T-cell (primary cell): ENCODE results near the gene ALG14. TPM values are rescaled to one million over a fixed set of nuclear protein-coding genes. Genes with fewer than 3 reads are reported as not detected.
A peak's percentile ranks its signal among the peaks of the same experiment; 100 is the strongest.

Experiments
- ATAC-seq, 4 experiments: fragments of 200-7000 bp in 3 of 4; fragments of 150-1000 bp in 1 of 4; cut with Tn5 transposase; replicated peaks in 1 of 4; 1 replicate in 3 of 4; 2 replicates in 1 of 4; pipeline ENCODE4 v1.10.0; 2021; ENCODE audit warnings: moderate library complexity in 3 of 4, mild to moderate bottlenecking in 2 of 4, moderate number of reproducible peaks in 1 of 4
- CTCF ChIA-PET, 2 donors: fragments of 300-600 bp; sonication (Branson Sonifier 250); formaldehyde crosslinking; loops; one replicate each; lab custom pipeline; 2022; ENCODE audit warnings: antibody characterized with exemption in 2 of 2; lab: Charles Lee
- POLR2A ChIA-PET, 2 donors: fragments of 300-600 bp; sonication (Branson Sonifier 250); formaldehyde crosslinking; loops; one replicate each; lab custom pipeline; 2022; ENCODE audit warnings: antibody characterized with exemption in 2 of 2; lab: Charles Lee
- DNase-seq, 35 experiments: peaks; one replicate each; pipeline versions ENCODE4 v3.0.0 to v3.0.0-alpha.2; 2013 to 2023
- H3K27ac ChIP-seq: one replicate; pipeline ENCODE4 v1.5.1; 2013; ENCODE audit warnings: low read length
- H3K27me3 ChIP-seq, 2 experiments: replicated peaks in 1 of 2; 1 replicate in 1 of 2; 2 replicates in 1 of 2; pipeline versions ENCODE4 v1.6.1 to v1.7.0; 2013; ENCODE audit warnings: low read length in 1 of 2, mixed read lengths in 1 of 2; ENCODE audit not compliant: control insufficient read depth in 2 of 2, insufficient read depth in 2 of 2; ENCODE audit errors: extremely low read depth in 1 of 2
- H3K36me3 ChIP-seq, 2 donors: 1 replicate in 1 of 2; 2 replicates in 1 of 2; pipeline versions ENCODE4 v1.6.1 to v1.7.0; 2013; ENCODE audit warnings: low read length in 1 of 2; ENCODE audit not compliant: control insufficient read depth in 2 of 2, insufficient read depth in 1 of 2; ENCODE audit errors: extremely low read depth in 1 of 2
- H3K4me1 ChIP-seq, 2 experiments: 1 replicate in 1 of 2; 2 replicates in 1 of 2; pipeline versions ENCODE4 v1.6.1 to v1.7.0; 2013; ENCODE audit warnings: low read length in 2 of 2, mixed read lengths in 1 of 2; ENCODE audit not compliant: insufficient read depth in 2 of 2, control insufficient read depth in 1 of 2; ENCODE audit errors: extremely low read depth in 1 of 2
- H3K4me3 ChIP-seq, 2 donors: 1 replicate in 1 of 2; 2 replicates in 1 of 2; pipeline versions ENCODE4 v1.5.1 to v1.7.0; 2013; ENCODE audit warnings: mild to moderate bottlenecking in 2 of 2, low read length in 1 of 2, moderate library complexity in 1 of 2; ENCODE audit not compliant: control insufficient read depth in 1 of 2; ENCODE audit errors: extremely low read depth in 1 of 2
- H3K9me3 ChIP-seq: 2 replicates; pipeline ENCODE4 v1.7.0; 2013
- H3K27ac Mint-ChIP-seq, 2 donors: one replicate each; pipeline ENCODE4 v1.8.0; 2020 to 2021; ENCODE audit warnings: mild to moderate bottlenecking in 2 of 2, mixed read lengths in 2 of 2
- H3K27me3 Mint-ChIP-seq, 2 donors: one replicate each; pipeline ENCODE4 v1.8.0; 2021 to 2022; ENCODE audit warnings: mixed read lengths in 2 of 2
- H3K36me3 Mint-ChIP-seq: one replicate; pipeline ENCODE4 v1.8.0; 2021; ENCODE audit warnings: mixed read lengths
- H3K4me1 Mint-ChIP-seq, 3 donors: one replicate each; pipeline ENCODE4 v1.8.0; 2020 to 2022; ENCODE audit warnings: mixed read lengths in 3 of 3, mild to moderate bottlenecking in 1 of 3
- H3K4me3 Mint-ChIP-seq, 3 donors: one replicate each; pipeline ENCODE4 v1.8.0; 2020 to 2022; ENCODE audit warnings: mild to moderate bottlenecking in 3 of 3, mixed read lengths in 3 of 3, moderate library complexity in 3 of 3
- H3K9me3 Mint-ChIP-seq, 3 donors: one replicate each; pipeline ENCODE4 v1.8.0; 2020 to 2022; ENCODE audit warnings: mixed read lengths in 3 of 3
- WGBS: methylation state at CpG from one replicate; pipeline ENCODE4 v1.1.5; 2013; ENCODE audit warnings: missing lambda C conversion rate; ENCODE audit not compliant: insufficient coverage; 5-methylcytosine and 5-hydroxymethylcytosine counted together
- total RNA-seq, 35 experiments: library from RNA in 6 of 35; stranded (reverse) in 6 of 35; fragments of 120-200 nt in 1 of 35; gene quantifications; one replicate each; pipeline versions ENCODE4 v1.2.1 to v1.2.4 and lab custom pipeline; 2013 to 2026

The ALG14 gene
- 1 to 10 TPM in 4 of 5 donors, under 1 TPM in 1; 0.40 to 2.3 (median 1.7) TPM for total RNA-seq
- 2.3 TPM for total RNA-seq (2013)
- total RNA-seq (lab: John Stamatoyannopoulos, UW) = 0.92 to 7.7 (median 2.5) reads per million in 29 experiments

GRCh38 chr1:95072532-95073419 is at the start of gene ALG14:
ALG14 (minus strand) TSS chr1:95072951; CDS start chr1:95072898, 53 bp downstream.
- Histone ChIP-seq H3K27me3 (peaks cover 4 to 14% of the 10 kb centered on the region in 2 experiments), H3K9me3 (no peaks in the 10 kb centered on the region), H3K36me3 (no peaks in the 10 kb centered on the region), H3K27ac (peak within 1 kb of the TSS; percentile 72), H3K4me1 (peaks cover 5 to 10% of the 10 kb centered on the region in 2 experiments), H3K4me3 (peak within 1 kb of the TSS; percentile 84 to 90)
- Mint-ChIP-seq H3K9me3 (no peaks in the 10 kb centered on the region), H3K4me3 (peak within 1 kb of the TSS; percentile 91 to 95 (median 92)), H3K36me3 (peaks cover 8% of the 10 kb centered on the region), H3K27ac (peak within 1 kb of the TSS; percentile 98), H3K4me1 (peaks cover 14 to 27% (median 17%) of the 10 kb centered on the region in 3 donors), H3K27me3 (peaks cover 0 to 3% of the 10 kb centered on the region in 2 donors)
- DNase-seq = peak; percentile 83 to 97 (median 91)
- POLR2A ChIA-PET = interaction anchor here (0.6 to 1.4 kb wide), 7 partner anchors 44 to 1572 kb away, joined by 3 to 4 read pairs (median 3); partner anchors contain the start of genes RWDD3 (in 1 of the 2) and TLCD4 (in 1 of the 2)
- WGBS = 0% methylated on average over 31 of the region's 53 CpGs
- peak; percentile 94 to 97 (median 96) for ATAC-seq
- CTCF ChIA-PET = interaction anchor here (0.6 to 2.5 kb wide), 16 partner anchors 9 to 845 kb away, joined by 3 to 45 read pairs (median 4); partner anchors contain the start of genes RWDD3 (in 2 of the 2), ARHGAP29 (in 1 of the 2) and TLCD4 (in 1 of the 2)

- no peak overlapping the region for H3K4me3 Mint-ChIP-seq
These were observed 49.5 kb upstream of the ALG14 start for GRCh38 chr1:95122151-95122697.

GRCh38 chr1:95119273-95119672 is 46.5 kb upstream of the ALG14 start:
- Mint-ChIP-seq H3K36me3 (no peaks in the 10 kb centered on the region), H3K4me1 (peaks cover 10 to 14% (median 12%) of the 10 kb centered on the region in 3 donors), H3K9me3 (no peaks in the 10 kb centered on the region), H3K27ac (no peak overlapping the region), H3K4me3 (peak overlapping the region in 1 of 3 donors; percentile 77), H3K27me3 (peaks cover 37 to 53% of the 10 kb centered on the region in 2 donors)
- no peaks in the 10 kb centered on the region for H3K36me3 ChIP-seq
- H3K4me3 ChIP-seq = no peak overlapping the region
- peaks cover 0 to 10% of the 10 kb centered on the region in 2 experiments for H3K4me1 ChIP-seq
- no peaks in the 10 kb centered on the region for H3K9me3 ChIP-seq
- no peak overlapping the region for H3K27ac ChIP-seq
- DNase-seq = no peak
- peaks cover 18 to 26% of the 10 kb centered on the region in 2 experiments for H3K27me3 ChIP-seq
- ChIA-PET POLR2A (no interaction called here), CTCF (no interaction called here)
- no peak for ATAC-seq

More at GRCh38 chr1:95122151-95122697, 49.5 kb upstream of the ALG14 start:
- Mint-ChIP-seq H3K4me1 (peaks cover 5 to 9% (median 7%) of the 10 kb centered on the region in 3 donors), H3K27ac (no peak overlapping the region), H3K36me3 (no peaks in the 10 kb centered on the region), H3K9me3 (no peaks in the 10 kb centered on the region), H3K27me3 (peaks cover 40 to 48% of the 10 kb centered on the region in 2 donors)
- Histone ChIP-seq H3K36me3 (no peaks in the 10 kb centered on the region), H3K27ac (no peak overlapping the region), H3K4me1 (peaks cover 0 to 4% of the 10 kb centered on the region in 2 experiments), H3K27me3 (peaks cover 15 to 16% of the 10 kb centered on the region in 2 experiments), H3K9me3 (no peaks in the 10 kb centered on the region), H3K4me3 (no peak overlapping the region)
- ATAC-seq (no peak), DNase-seq (no peak)
- WGBS = 70% methylated on average over 5 of the region's 8 CpGs
- ChIA-PET CTCF (no interaction called here), POLR2A (no interaction called here)

- H3K9me3 ChIP-seq = no peaks in the 10 kb centered on the region
- ChIA-PET CTCF (interaction anchor here in 1 of 2 donors (0.7 to 0.8 kb wide), 2 partner anchors 40 to 59 kb away, joined by 3 read pairs; no protein-coding TSS in a partner anchor), POLR2A (no interaction called here)
- DNase-seq (no peak), ATAC-seq (no peak)
- H3K4me1 ChIP-seq = peaks cover 0 to 10% of the 10 kb centered on the region in 2 experiments
- no CpG with 5 or more reads among the region's 6 CpGs for WGBS
- Mint-ChIP-seq H3K9me3 (no peaks in the 10 kb centered on the region), H3K4me1 (peaks cover 10 to 14% (median 12%) of the 10 kb centered on the region in 3 donors), H3K27ac (no peak overlapping the region), H3K27me3 (peaks cover 37 to 50% of the 10 kb centered on the region in 2 donors), H3K36me3 (no peaks in the 10 kb centered on the region), H3K4me3 (peak overlapping the region; percentile 52 to 78 (median 77))
- peaks cover 18 to 26% of the 10 kb centered on the region in 2 experiments for H3K27me3 ChIP-seq
- no peak overlapping the region for H3K27ac ChIP-seq
- no peaks in the 10 kb centered on the region for H3K36me3 ChIP-seq
- no peak overlapping the region for H3K4me3 ChIP-seq
These were observed 46.0 kb upstream of the ALG14 start for GRCh38 chr1:95118710-95119109.

GRCh38 chr1:95118067-95118499 is 45.3 kb upstream of the ALG14 start:
- Mint-ChIP-seq H3K27me3 (peaks cover 37 to 51% of the 10 kb centered on the region in 2 donors), H3K9me3 (no peaks in the 10 kb centered on the region), H3K4me1 (peaks cover 10 to 14% (median 12%) of the 10 kb centered on the region in 3 donors), H3K36me3 (no peaks in the 10 kb centered on the region), H3K4me3 (peak overlapping the region; percentile 77 to 84 (median 78)), H3K27ac (no peak overlapping the region)
- ChIA-PET POLR2A (interaction anchor here (0.6 to 1.0 kb wide), 3 partner anchors 21 to 45 kb away, joined by 3 to 4 read pairs (median 3); partner anchors contain the start of gene ALG14 (in 1 of the 2)), CTCF (interaction anchor here (0.7 to 3.6 kb wide), 7 partner anchors 11 to 116 kb away, joined by 3 to 21 read pairs (median 3); partner anchors contain the start of gene RWDD3 (in 2 of the 2))
- Histone ChIP-seq H3K4me3 (peak overlapping the region; percentile 38 to 82), H3K4me1 (peaks cover 0 to 10% of the 10 kb centered on the region in 2 experiments), H3K27ac (no peak overlapping the region), H3K36me3 (no peaks in the 10 kb centered on the region), H3K27me3 (peaks cover 18 to 26% of the 10 kb centered on the region in 2 experiments), H3K9me3 (no peaks in the 10 kb centered on the region)
- peak in 1 of 4 experiments; percentile 19 for ATAC-seq
- peak in 3 of 35 experiments; percentile 1 to 16 (median 8) for DNase-seq
- 0% methylated on average over 2 of the region's 10 CpGs for WGBS
